Measurements from ENCODE around the gene DEPDC1.

The DEPDC1 gene

GRCh38 chr1:68429233-68429808 lies 67.6 kb downstream of the DEPDC1 start:
- no peak for DNase-seq (ENCODE audit: low read depth)
- no peak overlapping the region for H3K4me3 ChIP-seq (ENCODE audit: low read depth, low read length)

- no peak for DNase-seq (ENCODE audit: low read depth)
- H3K4me3 ChIP-seq (ENCODE audit: low read depth, low read length): no peak overlapping the region
Observed at GRCh38 chr1:68426594-68426993, 70.3 kb downstream of the DEPDC1 start.

Data from skeletal muscle cell (primary cell).